Esophagus muscularis mucosa (tissue), 3 donors: ENCODE data around the gene MRPL58.

Source experiments
- CTCF ChIP-seq, 3 experiments: fragments of 200-600 bp in 2 of 3; fragments of 450-650 bp in 1 of 3; sonication (generic) in 2 of 3; IDR thresholded peaks; one replicate each; pipeline ENCODE4 v1.5.1; 2017 to 2019; ENCODE audit warnings: antibody characterized with exemption in 3 of 3, mild to moderate bottlenecking in 2 of 3, moderate library complexity in 1 of 3
- POLR2A ChIP-seq: fragments of 450-650 bp; IDR thresholded peaks from one replicate; pipeline ENCODE4 v1.6.1; 2017; ENCODE audit warnings: antibody characterized with exemption, moderate library complexity, mild to moderate bottlenecking, low read depth

GRCh38 chr17:74975943-74976342 is 36.5 kb upstream of the MRPL58 start:
- TF ChIP-seq CTCF (IDR thresholded peaks at IDR 0.05): no peak
- TF ChIP-seq POLR2A: no peak
